GM06990 (cell line): Measurements from ENCODE around the gene TENM4.

Experiments used
- DNase-seq: peaks from one replicate; pipeline ENCODE4 v3.0.0-alpha.2; 2011; ENCODE audit not compliant: insufficient read length; ENCODE audit errors: extremely low read depth
- H3K27me3 ChIP-seq: replicated peaks from 2 replicates; pipeline ENCODE4 v1.6.0; 2011; ENCODE audit warnings: low read length; ENCODE audit not compliant: control insufficient read depth, insufficient read depth
- H3K36me3 ChIP-seq: 2 replicates; pipeline ENCODE4 v1.5.1; 2011; ENCODE audit warnings: low read length; ENCODE audit not compliant: control insufficient read depth, insufficient read depth
- H3K4me3 ChIP-seq: replicated peaks from 2 replicates; pipeline ENCODE4 v1.5.1; 2011; ENCODE audit warnings: low read depth, mild to moderate bottlenecking, control low read depth, low read length
- TF ChIP-seq, protein P1 (sequence below): IDR thresholded peaks from 2 replicates; pipeline ENCODE4 v1.5.1; 2011; ENCODE audit warnings: low read length, control low read depth, mild to moderate bottlenecking, inconsistent platforms; ENCODE audit not compliant: insufficient read depth, poor library complexity, severe bottlenecking

Gene TENM4

DNA sequence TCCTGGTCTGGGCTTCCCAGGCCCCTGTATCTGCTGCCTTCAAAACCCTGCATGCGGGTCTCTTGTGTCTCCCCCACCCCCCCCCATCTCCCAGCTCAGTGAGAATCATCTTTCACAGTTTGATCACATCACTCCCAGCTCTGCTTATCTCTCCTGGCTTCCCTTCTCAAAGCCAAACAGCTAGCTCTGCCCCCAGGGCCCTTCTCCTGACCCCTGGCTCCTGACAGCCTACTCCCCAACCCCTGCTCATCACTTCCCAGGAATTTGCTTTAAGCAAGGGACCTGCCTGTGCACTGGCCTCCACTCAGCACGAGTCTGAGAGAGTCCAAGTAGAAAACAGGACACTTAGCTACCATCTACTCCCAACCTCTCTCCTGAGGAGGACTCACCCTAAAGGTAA is 342.7 kb downstream of the TENM4 start:
- Histone ChIP-seq H3K27me3 (no peaks in the 10 kb centered on the region; the same call in none of the 2 replicates), H3K36me3 (no peaks in the 10 kb centered on the region), H3K4me3 (no peak overlapping the region)
- DNase-seq: no peak
- TF ChIP-seq, protein P1, sequence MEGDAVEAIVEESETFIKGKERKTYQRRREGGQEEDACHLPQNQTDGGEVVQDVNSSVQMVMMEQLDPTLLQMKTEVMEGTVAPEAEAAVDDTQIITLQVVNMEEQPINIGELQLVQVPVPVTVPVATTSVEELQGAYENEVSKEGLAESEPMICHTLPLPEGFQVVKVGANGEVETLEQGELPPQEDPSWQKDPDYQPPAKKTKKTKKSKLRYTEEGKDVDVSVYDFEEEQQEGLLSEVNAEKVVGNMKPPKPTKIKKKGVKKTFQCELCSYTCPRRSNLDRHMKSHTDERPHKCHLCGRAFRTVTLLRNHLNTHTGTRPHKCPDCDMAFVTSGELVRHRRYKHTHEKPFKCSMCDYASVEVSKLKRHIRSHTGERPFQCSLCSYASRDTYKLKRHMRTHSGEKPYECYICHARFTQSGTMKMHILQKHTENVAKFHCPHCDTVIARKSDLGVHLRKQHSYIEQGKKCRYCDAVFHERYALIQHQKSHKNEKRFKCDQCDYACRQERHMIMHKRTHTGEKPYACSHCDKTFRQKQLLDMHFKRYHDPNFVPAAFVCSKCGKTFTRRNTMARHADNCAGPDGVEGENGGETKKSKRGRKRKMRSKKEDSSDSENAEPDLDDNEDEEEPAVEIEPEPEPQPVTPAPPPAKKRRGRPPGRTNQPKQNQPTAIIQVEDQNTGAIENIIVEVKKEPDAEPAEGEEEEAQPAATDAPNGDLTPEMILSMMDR: no peak

DNA sequence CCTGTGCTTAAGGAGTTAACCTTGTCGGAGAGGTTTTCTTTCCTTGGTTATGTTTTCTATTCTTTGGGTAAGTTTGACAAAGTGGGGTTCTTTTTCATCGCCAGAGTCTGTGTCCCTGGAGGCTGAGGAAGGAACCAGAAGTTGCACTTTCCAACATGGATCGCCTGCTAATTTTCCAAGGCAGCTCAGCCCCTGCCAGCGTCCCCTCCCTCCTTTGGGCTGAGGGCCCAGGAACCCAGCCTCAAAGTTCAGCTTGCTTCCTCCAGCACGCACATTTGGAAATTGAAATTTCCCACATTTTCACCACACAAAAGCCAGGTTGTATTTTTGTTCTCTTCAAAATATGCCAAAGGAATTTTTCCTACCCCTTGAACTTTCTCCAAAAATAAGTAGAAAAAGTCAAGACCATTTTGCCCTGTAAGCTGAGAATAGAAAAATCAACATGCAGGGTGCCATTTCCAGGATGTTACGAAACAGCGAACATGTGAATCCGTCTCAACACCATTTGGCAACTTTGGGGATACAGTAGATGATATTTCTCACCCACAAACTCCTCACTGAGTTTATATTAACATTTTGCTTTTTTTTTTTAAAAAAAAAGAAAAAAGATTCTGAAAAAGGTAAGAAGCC is 343.5 kb downstream of the TENM4 start:
- Histone ChIP-seq H3K27me3 (no peaks in the 10 kb centered on the region; the same call in none of the 2 replicates), H3K36me3 (no peaks in the 10 kb centered on the region), H3K4me3 (no peak overlapping the region)
- no peak for DNase-seq
- TF ChIP-seq, protein P1: no peak

DNA sequence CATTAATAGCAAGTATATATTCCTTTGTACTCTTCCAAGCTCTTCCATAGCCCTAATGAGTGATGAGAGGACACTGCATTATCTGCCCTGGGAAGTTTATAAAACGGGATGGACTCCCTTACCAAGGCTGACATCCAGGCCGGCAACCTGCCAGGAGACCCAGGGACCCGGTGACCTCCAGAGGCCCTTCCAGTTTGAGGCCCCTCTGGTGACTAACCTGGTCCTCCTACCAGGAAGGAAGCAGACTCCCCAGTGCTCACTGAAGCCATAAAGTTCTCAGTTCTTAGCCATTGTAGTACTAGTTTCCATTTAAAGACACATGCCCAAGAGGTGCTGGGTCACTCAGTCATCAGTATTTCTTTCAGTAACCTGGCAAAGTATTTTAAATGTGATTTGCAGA is 345.4 kb downstream of the TENM4 start:
- Histone ChIP-seq H3K4me3 (no peak overlapping the region), H3K27me3 (no peaks in the 10 kb centered on the region; the same call in 1 of the 2 replicates), H3K36me3 (no peaks in the 10 kb centered on the region)
- DNase-seq: no peak
- TF ChIP-seq, protein P1: no peak

DNA sequence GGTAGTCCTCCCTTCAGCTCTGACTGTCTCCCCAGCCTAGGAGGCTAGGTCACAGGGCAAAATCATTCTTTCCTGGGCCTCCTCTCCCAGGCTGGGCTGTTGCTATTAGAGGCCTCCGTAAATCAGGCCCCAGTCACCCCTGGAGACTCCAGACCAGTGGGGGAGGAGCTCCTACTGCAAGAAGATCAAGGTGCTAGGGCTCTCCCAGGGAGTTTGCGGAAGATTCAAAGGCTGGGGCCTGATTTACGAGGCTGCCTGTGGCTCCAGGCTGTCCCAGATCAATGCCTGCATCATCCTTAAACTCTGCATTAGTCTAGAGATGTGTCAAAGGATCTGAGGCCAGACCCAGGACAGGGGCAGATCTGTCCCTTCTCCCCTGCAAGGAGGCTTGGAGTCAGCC is 346.2 kb downstream of the TENM4 start:
- Histone ChIP-seq H3K36me3 (no peaks in the 10 kb centered on the region), H3K4me3 (no peak overlapping the region), H3K27me3 (no peaks in the 10 kb centered on the region; the same call in 1 of the 2 replicates)
- no peak for DNase-seq
- TF ChIP-seq, protein P1: no peak

DNA sequence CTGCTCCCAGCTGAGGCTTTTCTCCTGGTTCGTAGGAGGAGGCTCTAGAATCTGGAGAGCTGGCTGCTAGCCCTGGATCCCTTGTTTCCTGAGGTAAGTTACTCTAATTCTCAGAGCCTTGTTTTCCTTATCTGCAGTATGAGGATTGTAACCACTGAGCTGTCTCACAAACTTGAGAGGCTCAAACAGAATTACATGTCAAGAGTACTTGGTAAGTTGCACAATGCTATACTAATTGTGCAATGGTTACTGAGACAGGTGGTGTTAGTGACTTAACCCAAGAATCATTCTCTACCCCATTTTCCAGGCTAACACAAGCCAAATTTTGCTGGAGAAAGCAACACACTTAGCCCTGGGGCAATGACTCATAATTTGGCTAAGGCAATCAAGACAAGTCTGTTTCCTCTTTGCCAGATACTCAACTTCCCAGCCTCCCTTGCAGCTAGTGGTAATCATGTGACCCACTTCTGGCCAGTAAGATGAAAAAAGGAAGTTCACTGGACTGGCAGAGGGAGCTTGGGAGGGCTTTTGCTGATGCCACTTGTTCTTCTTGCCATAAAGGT is 348.0 kb downstream of the TENM4 start:
- no peak overlapping the region for H3K4me3 ChIP-seq
- no peaks in the 10 kb centered on the region for H3K27me3 ChIP-seq
- H3K36me3 ChIP-seq: no peaks in the 10 kb centered on the region
- DNase-seq: no peak
- TF ChIP-seq, protein P1: no peak
